HCT116 (cell line): ENCODE measurements around the gene CDCA3. TPM values are rescaled to one million over a fixed set of nuclear protein-coding genes. Genes with fewer than 3 reads are reported as not detected.

ENCODE experiments used
- ATAC-seq: fragments of 200-7000 bp; cut with Tn5 transposase; 2 replicates; pipeline ENCODE4 v1.9.1; 2020; ENCODE audit warnings: mild to moderate bottlenecking, moderate library complexity
- BruUV-seq: library from RNA; stranded (reverse); fragments of 400-500 nt; replicated peaks from 2 replicates; lab custom pipeline; 2021; lab: Mats Ljungman, UMichigan
- CTCF ChIA-PET: fragments of 300-600 bp; sonication (Branson Sonifier 250); formaldehyde crosslinking; loops from one replicate; lab custom pipeline; 2021; ENCODE audit warnings: antibody characterized with exemption; lab: Charles Lee
- POLR2A ChIA-PET: fragments of 300-600, 350-600 bp; sonication (Branson Sonifier 250); formaldehyde crosslinking; loops from one replicate; lab custom pipeline; 2021; ENCODE audit warnings: antibody characterized with exemption; lab: Charles Lee
- RAD21 ChIA-PET, 2 experiments: fragments of 300-600 bp; sonication (Branson Sonifier 250); formaldehyde crosslinking; loops; one replicate each; lab custom pipeline; 2023; ENCODE audit warnings: low total read pairs in 2 of 2; ENCODE audit not compliant: uncharacterized antibody in 2 of 2, unreplicated experiment in 2 of 2, low non-redundant PET in 1 of 2; lab: Charles Lee
- DNase-seq: peaks from one replicate; pipeline ENCODE4 v3.0.0-alpha.2; 2010; ENCODE audit warnings: low read depth, low spot score
- H2AFZ ChIP-seq: fragments of 200-600 bp; shearing (Covaris generic), sonication (generic); 2 replicates; pipeline ENCODE4 v1.6.1; 2017; ENCODE audit warnings: low read depth, mixed run types, mixed read lengths, antibody characterized with exemption, low read length; ENCODE audit not compliant: poor library complexity, severe bottlenecking
- H3K27ac ChIP-seq: 2 replicates; pipeline ENCODE4 v1.5.1; 2012; ENCODE audit warnings: low read depth, low read length
- H3K27me3 ChIP-seq: fragments of 200-600 bp; sonication (generic); 2 replicates; pipeline ENCODE4 v1.6.1; 2016; ENCODE audit warnings: mixed run types, low read length, mixed read lengths; ENCODE audit not compliant: insufficient read depth
- H3K36me3 ChIP-seq, 2 experiments: fragments of 200-500 bp in 1 of 2; fragments of 200-600 bp in 1 of 2; sonication (Bioruptor generic) in 1 of 2; sonication (generic) in 1 of 2; 2 replicates each; pipeline versions ENCODE4 v1.5.1 to v1.6.1; 2014 to 2016; ENCODE audit warnings: low read length in 2 of 2, inconsistent platforms in 1 of 2, mixed read lengths in 1 of 2, mixed run types in 1 of 2; ENCODE audit not compliant: insufficient read depth in 2 of 2, control insufficient read depth in 1 of 2
- H3K4me1 ChIP-seq, 2 experiments: fragments of 200-600 bp in 1 of 2; sonication (generic) in 1 of 2; 2 replicates each; pipeline versions ENCODE4 v1.5.1 to v1.6.1; 2012 to 2017; ENCODE audit warnings: low read length in 2 of 2, inconsistent platforms in 1 of 2, mild to moderate bottlenecking in 1 of 2, mixed read lengths in 1 of 2, mixed run types in 1 of 2, moderate library complexity in 1 of 2; ENCODE audit not compliant: insufficient read depth in 2 of 2, control insufficient read depth in 1 of 2
- H3K4me2 ChIP-seq: fragments of 200-600 bp; sonication (generic); 2 replicates; pipeline ENCODE4 v1.6.1; 2017; ENCODE audit warnings: mixed run types, low read length, mixed read lengths
- H3K4me3 ChIP-seq, 2 experiments: fragments of 200-600 bp in 1 of 2; sonication (generic) in 1 of 2; replicated peaks in 1 of 2; 2 replicates each; pipeline ENCODE4 v1.5.1; 2011 to 2016; ENCODE audit warnings: low read length in 2 of 2, control low read depth in 1 of 2, low read depth in 1 of 2, mild to moderate bottlenecking in 1 of 2, mixed read lengths in 1 of 2, mixed run types in 1 of 2
- H3K79me2 ChIP-seq: fragments of 200-600 bp; sonication (generic); 2 replicates; pipeline ENCODE4 v1.6.1; 2017; ENCODE audit warnings: mild to moderate bottlenecking, mixed run types, low read length, moderate library complexity, mixed read lengths; ENCODE audit not compliant: insufficient read depth
- H3K9ac ChIP-seq: fragments of 200-600 bp; sonication (generic); 2 replicates; pipeline ENCODE4 v1.6.1; 2016; ENCODE audit warnings: low read length, mixed read lengths
- H3K9me2 ChIP-seq: fragments of 200-600 bp; sonication (generic), shearing (Covaris generic); 2 replicates; pipeline ENCODE4 v1.6.1; 2017; ENCODE audit warnings: mixed run types, mild to moderate bottlenecking, moderate library complexity; ENCODE audit not compliant: insufficient read depth
- H3K9me3 ChIP-seq, 2 experiments: fragments of 200-500 bp in 1 of 2; fragments of 200-600 bp in 1 of 2; sonication (Bioruptor generic) in 1 of 2; sonication (generic) in 1 of 2; 2 replicates each; pipeline ENCODE4 v1.6.1; 2014 to 2017; ENCODE audit warnings: low read length in 2 of 2, mixed read lengths in 2 of 2, inconsistent platforms in 1 of 2, low read depth in 1 of 2, mild to moderate bottlenecking in 1 of 2, mixed run types in 1 of 2, moderate library complexity in 1 of 2; ENCODE audit not compliant: control insufficient read depth in 1 of 2, insufficient read depth in 1 of 2
- H4K20me1 ChIP-seq: fragments of 200-600 bp; sonication (generic), shearing (Covaris generic); 2 replicates; pipeline ENCODE4 v1.6.1; 2017; ENCODE audit warnings: mixed run types, mild to moderate bottlenecking, moderate library complexity; ENCODE audit not compliant: insufficient read depth
- CBX3 ChIP-seq: IDR thresholded peaks from 2 replicates; pipeline ENCODE4 v1.6.1; 2012; ENCODE audit warnings: low read depth
- CEBPB ChIP-seq: IDR thresholded peaks from 2 replicates; pipeline ENCODE4 v1.6.1; 2012; ENCODE audit warnings: low read depth
- EGR1 ChIP-seq: IDR thresholded peaks from 2 replicates; pipeline ENCODE4 v1.6.1; 2012; ENCODE audit warnings: low read depth
- EZH2 ChIP-seq: fragments of 200-600 bp; sonication (generic); IDR thresholded peaks from 2 replicates; pipeline ENCODE4 v1.6.1; 2017; ENCODE audit warnings: antibody characterized with exemption, mixed run types
- EZH2phosphoT487 ChIP-seq: fragments of 200-600 bp; IDR thresholded peaks from 2 replicates; pipeline ENCODE4 v1.6.1; 2018; ENCODE audit warnings: antibody characterized with exemption, borderline replicate concordance
- JUND ChIP-seq: IDR thresholded peaks from 2 replicates; pipeline ENCODE4 v1.6.1; 2012
- POLR2A ChIP-seq: IDR thresholded peaks from 2 replicates; pipeline ENCODE4 v1.7.0; 2011; ENCODE audit warnings: borderline replicate concordance; ENCODE audit not compliant: insufficient read depth, insufficient read length; ENCODE audit errors: extremely low read depth
- POLR2AphosphoS5 ChIP-seq: IDR thresholded peaks from 2 replicates; pipeline ENCODE4 v1.6.1; 2011; ENCODE audit warnings: mild to moderate bottlenecking, low read depth, low read length, moderate library complexity
- RAD21 ChIP-seq: IDR thresholded peaks from 2 replicates; pipeline ENCODE4 v1.6.1; 2012; ENCODE audit warnings: low read depth, mild to moderate bottlenecking
- SRF ChIP-seq: IDR thresholded peaks from 2 replicates; pipeline ENCODE4 v1.6.1; 2012; ENCODE audit warnings: low read depth
- TCF7L2 ChIP-seq: IDR thresholded peaks from 2 replicates; pipeline ENCODE4 v1.7.0; 2011; ENCODE audit warnings: borderline replicate concordance, inconsistent platforms; ENCODE audit not compliant: insufficient read depth, insufficient read length; ENCODE audit errors: extremely low read depth
- ZFX ChIP-seq: fragments of 450-650 bp; IDR thresholded peaks from 2 replicates; pipeline ENCODE4 v1.6.1; 2017
- ZNF274 ChIP-seq: fragments of 200-500 bp; sonication (Bioruptor generic); IDR thresholded peaks from 2 replicates; pipeline ENCODE4 v1.6.1; 2014; ENCODE audit warnings: mild to moderate bottlenecking, low read depth, low read length, inconsistent platforms
- intact Hi-C: fragments of 100-400 bp; cut with micrococcal nuclease; formaldehyde crosslinking; loops from 2 replicates; pipeline ENCODE4 v1.10.0; 2022
- total RNA-seq: library from RNA; stranded (reverse); gene quantifications from one replicate; pipeline ENCODE4 v1.2.1, GENCODE V29; 2021; ENCODE audit not compliant: unreplicated experiment
- TF ChIP-seq, protein P1 (sequence below): IDR thresholded peaks from 2 replicates; pipeline ENCODE4 v1.6.1; 2012
- TF ChIP-seq, protein P2 (sequence below): IDR thresholded peaks from 2 replicates; pipeline ENCODE4 v1.6.1; 2012
- TF ChIP-seq, protein P3 (sequence below): IDR thresholded peaks from 2 replicates; pipeline ENCODE4 v1.6.1; 2012; ENCODE audit warnings: low read depth

The CDCA3 gene
- total RNA-seq, 1 experiment from 2014 or later, result 63.0 TPM

DNA sequence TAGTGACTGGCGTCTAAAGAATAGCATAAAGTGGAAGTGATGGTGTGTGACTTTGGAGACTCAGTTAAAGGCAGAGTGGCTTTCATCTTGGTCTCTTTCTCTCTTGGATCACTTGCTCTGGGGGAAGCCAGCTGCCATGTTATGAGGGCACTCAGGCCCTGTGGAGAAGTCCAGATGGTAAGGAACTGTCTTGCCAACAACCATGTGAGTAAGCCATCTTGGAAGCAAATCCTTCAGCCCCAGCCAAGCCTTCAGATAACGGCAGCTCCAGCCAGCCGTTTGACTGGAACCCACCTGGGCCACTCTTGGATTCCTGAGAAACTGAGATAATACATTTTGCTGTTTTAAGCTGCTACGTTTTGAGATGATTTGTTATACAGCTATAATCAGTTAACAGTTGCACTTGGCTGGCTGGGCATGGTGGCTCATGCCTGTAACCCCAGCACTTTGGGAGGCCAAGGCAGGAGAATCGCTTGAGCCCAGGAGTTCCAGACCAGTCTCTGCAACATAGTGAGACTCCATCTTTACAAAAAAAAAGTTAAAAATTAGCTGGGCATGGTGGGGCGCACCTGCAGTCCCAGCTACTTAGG, 45.9 kb upstream of the CDCA3 start:
- Histone ChIP-seq H3K27ac (no peak overlapping the region), H3K9ac (no peak overlapping the region), H3K79me2 (no peaks in the 10 kb centered on the region), H2AFZ (no peak overlapping the region), H3K4me2 (no peak overlapping the region), H3K36me3 (no peaks in the 10 kb centered on the region), H3K4me3 (no peak overlapping the region), H3K9me3 (no peaks in the 10 kb centered on the region), H3K4me1 (peaks cover 0 to 13% of the 10 kb centered on the region in 2 experiments; a peak in 3 of 4 replicates), H4K20me1 (no peaks in the 10 kb centered on the region), H3K27me3 (no peaks in the 10 kb centered on the region), H3K9me2 (no peaks in the 10 kb centered on the region)
- RAD21 ChIA-PET, result no interaction called here
- DNase-seq, result no peak
- ATAC-seq, result no peak
- intact Hi-C loops, result no loop called here
- BruUV-seq, result no TSS peak
- POLR2A ChIA-PET, result interaction anchor here (1.1 kb wide), 1 partner anchor 47 kb away, joined by 3 read pairs; the partner anchor contains the start of genes C12orf57 and RNU7-1
- CTCF ChIA-PET, result no interaction called here
- TF ChIP-seq POLR2AphosphoS5 (no peak), JUND (no peak), EZH2phosphoT487 (no peak), POLR2A (no peak), RAD21 (no peak), SRF (no peak), EZH2 (no peak), TCF7L2 (no peak), ZFX (no peak), ZNF274 (no peak), EGR1 (no peak), CBX3 (no peak), CEBPB (no peak)
- TF ChIP-seq, protein P1, sequence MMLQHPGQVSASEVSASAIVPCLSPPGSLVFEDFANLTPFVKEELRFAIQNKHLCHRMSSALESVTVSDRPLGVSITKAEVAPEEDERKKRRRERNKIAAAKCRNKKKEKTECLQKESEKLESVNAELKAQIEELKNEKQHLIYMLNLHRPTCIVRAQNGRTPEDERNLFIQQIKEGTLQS, result no peak
- TF ChIP-seq, protein P2, sequence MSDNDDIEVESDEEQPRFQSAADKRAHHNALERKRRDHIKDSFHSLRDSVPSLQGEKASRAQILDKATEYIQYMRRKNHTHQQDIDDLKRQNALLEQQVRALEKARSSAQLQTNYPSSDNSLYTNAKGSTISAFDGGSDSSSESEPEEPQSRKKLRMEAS, result no peak
- TF ChIP-seq, protein P3, sequence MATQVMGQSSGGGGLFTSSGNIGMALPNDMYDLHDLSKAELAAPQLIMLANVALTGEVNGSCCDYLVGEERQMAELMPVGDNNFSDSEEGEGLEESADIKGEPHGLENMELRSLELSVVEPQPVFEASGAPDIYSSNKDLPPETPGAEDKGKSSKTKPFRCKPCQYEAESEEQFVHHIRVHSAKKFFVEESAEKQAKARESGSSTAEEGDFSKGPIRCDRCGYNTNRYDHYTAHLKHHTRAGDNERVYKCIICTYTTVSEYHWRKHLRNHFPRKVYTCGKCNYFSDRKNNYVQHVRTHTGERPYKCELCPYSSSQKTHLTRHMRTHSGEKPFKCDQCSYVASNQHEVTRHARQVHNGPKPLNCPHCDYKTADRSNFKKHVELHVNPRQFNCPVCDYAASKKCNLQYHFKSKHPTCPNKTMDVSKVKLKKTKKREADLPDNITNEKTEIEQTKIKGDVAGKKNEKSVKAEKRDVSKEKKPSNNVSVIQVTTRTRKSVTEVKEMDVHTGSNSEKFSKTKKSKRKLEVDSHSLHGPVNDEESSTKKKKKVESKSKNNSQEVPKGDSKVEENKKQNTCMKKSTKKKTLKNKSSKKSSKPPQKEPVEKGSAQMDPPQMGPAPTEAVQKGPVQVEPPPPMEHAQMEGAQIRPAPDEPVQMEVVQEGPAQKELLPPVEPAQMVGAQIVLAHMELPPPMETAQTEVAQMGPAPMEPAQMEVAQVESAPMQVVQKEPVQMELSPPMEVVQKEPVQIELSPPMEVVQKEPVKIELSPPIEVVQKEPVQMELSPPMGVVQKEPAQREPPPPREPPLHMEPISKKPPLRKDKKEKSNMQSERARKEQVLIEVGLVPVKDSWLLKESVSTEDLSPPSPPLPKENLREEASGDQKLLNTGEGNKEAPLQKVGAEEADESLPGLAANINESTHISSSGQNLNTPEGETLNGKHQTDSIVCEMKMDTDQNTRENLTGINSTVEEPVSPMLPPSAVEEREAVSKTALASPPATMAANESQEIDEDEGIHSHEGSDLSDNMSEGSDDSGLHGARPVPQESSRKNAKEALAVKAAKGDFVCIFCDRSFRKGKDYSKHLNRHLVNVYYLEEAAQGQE, result no peak
- TF ChIP-seq, all 23 proteins: peak for 0
